ENCODE results near the gene CNIH2.
"Not testable (repeated sequence)": the region's sequence is repeated elsewhere in the genome, so short reads cannot be mapped to it uniquely, and the experiment has no call there.

CNIH2 gene

GRCh38 chr11:66277471-66278362 lies at the start of gene CNIH2:
Gene CNIH2 (plus strand): TSS chr11:66278175. CDS start chr11:66278457, 282 bp downstream.
- DNase-seq, result peak; percentile 42

- no peak for DNase-seq
Measured at GRCh38 chr11:66228521-66228920, 49.5 kb upstream of the CNIH2 start.

GRCh38 chr11:66230156-66230555 lies 47.8 kb upstream of the CNIH2 start:
- DNase-seq, result no peak

GRCh38 chr11:66230978-66231377 lies 47.0 kb upstream of the CNIH2 start:
- no peak for DNase-seq

- no peak for DNase-seq
Measured at GRCh38 chr11:66231561-66231960, 46.4 kb upstream of the CNIH2 start.

DNA sequence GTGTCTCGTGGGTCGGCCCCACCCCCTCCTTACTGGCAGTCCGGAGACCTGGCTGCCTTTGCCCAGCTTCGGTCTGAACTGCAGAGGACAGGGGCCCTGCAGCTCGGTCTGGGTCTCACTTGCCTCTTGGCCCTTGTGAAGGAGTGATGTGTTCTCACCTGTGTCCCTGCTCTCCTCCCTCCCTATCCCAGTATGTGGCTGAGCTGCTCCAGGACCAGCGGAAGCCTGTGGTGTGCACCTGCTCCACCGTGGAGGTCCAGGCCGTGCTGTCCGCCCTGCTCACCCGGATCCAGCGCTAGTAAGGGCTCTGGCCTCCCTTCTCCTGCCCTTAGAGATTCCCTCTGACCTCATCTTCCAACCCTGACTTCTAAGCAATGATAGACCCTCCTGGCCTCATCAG lies 45.2 kb upstream of the CNIH2 start:
- no peak for DNase-seq

- DNase-seq, result no peak
Measured at GRCh38 chr11:66233301-66233700, 44.7 kb upstream of the CNIH2 start.

DNA sequence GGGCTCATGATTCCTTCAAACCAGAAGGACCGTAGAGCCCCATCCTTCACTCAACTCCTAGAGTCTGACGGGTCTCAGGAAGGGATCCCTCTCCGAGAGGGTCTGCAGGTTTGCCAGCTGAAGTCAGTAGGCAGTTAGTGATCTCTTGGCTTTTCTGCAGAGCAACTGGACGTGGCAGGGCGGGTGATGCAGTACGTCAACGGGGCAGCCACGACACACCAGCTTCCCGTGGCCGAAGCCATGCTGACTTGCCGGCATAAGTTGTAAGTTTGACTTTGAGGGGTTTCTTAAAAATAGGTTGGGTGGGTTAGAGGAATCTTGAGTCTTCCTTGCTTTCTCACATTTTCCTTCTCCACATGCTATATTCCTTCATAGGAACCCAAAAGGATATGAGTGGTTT lies 42.8 kb upstream of the CNIH2 start:
- no peak for DNase-seq

DNA sequence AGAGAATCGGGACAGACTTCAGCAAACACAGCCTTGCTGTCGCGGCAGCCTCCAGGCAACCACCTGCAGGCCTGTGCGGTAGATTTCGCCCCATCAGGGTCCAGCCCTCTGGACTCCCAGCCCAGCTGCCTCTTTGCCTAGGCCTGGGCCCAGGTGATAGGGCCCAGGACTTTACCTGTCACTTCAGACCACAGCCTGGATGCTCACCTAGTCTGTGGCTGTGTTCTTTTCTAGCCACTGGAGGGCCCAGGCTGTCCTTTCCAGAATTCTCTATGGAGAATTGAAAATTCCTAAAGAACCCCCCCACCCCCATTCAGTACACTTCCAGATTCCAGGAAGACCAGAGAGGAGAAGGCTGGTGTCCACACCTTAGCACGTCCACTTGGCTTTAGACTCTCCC lies 40.1 kb upstream of the CNIH2 start:
- DNase-seq, result no peak

DNA sequence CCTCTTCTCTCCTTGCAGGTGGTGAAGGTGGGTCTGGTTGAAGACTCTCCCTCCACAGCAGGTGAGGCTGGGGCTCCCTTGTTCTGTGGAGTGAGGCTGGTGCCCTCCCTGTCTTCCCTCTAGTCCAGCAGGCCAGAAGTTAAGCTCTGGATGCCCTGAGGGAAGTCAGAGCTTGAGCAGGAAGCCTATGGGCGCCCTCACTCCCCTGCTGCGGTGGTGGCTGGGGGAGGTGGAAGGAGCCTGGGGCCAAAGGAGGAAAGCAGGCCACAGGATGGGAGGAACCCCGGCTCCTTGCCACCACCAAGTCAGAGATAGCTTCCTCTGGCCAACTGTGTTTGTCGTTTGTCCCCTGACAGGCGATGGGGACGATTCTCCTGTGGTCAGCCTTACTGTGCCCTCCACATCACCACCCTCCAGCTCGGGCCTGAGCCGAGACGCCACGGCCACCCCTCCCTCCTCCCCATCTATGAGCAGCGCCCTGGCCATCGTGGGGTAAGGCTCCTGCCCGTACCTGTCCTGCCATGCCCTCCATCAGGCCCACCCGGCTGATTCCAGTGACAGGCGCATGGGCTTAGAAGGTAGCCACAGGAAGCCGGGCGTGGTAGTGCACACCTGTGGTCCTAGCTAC lies 39.1 kb upstream of the CNIH2 start:
- DNase-seq, result no peak

- DNase-seq, result no peak
Measured at GRCh38 chr11:66239511-66239910, 38.5 kb upstream of the CNIH2 start.

DNA sequence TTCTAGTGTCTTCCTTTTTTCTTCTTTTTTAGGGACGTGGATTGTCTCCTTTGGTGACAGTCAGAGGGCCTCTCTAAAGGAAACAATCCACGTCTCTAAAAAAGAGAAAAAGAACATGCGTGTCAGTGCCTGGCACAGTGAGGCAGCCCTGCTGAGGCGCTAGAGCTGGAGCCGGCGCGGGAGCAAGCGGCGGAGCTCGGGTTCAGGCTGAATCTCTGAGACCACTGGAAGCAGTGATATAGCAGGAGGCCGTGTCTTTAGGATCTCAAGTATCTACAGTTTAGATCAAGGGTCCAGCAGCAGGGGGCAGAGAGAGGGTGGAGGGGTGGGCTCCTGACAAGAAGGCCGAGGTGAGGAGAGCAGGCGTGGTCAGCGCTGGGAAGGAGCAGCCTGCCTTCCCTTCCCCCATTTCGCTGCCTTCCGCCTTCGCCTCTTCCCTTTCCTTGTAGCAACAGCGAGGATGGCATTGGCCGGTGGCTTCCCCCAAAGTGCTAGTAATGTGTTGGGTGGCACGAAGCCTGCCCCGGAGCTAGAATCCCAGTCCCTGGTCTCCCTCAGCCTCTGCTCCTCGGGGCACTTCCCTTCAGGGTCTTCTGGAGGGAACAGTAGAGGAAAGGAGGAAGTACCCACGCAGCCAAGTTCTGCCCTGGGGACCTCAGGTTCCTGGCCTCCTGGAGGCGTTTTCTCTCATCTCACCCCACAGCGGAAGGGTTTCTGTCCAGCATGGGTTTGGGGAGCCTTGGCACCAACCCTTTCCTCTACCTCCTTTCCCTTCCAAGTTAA lies 37.8 kb upstream of the CNIH2 start:
- no peak for DNase-seq

DNA sequence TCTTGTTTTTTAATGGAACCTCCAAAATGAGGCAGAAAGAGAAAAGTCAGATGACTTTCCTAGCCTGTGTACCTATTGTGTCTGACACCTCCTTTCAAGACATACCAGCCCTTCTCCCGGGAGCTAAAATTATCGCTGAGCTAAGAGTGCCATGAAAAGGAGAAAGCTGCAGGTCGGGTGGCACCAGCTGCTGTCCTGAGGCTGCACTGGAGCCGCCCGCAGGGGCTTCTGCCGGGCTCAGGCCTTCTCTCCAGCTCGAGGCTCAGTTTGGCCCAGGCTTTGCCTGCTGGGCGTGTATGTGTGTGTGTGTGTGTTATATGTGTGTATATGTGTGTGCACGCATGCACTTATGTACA lies 37.2 kb upstream of the CNIH2 start:
- no peak for DNase-seq

GRCh38 chr11:66242095-66242765 lies 35.7 kb upstream of the CNIH2 start:
- no peak for DNase-seq

GRCh38 chr11:66243782-66244535 lies 34.0 kb upstream of the CNIH2 start:
- no peak for DNase-seq

- no peak for DNase-seq
Measured at GRCh38 chr11:66247295-66247694, 30.7 kb upstream of the CNIH2 start.

DNA sequence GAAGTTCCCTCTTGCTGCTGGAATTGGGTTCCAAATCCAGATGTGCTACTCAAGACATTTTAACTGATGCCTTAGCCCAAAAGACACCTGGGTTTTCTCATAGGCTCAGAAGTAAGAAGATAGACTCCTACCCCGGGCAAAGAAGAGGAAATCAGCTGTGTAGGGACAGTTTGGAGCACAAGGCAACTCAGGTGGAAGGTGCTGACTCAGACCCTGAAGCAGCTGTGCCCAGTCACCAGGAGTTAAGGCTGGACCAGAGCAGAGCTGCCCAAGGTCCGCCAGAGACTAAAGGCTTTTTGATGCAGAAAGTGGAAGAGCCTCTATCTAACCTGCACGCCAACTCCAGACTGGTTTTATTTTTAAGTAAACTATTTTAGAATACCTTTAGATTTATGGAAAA lies 30.2 kb upstream of the CNIH2 start:
- no peak for DNase-seq

- DNase-seq, result no peak
Measured at GRCh38 chr11:66248903-66249302, 29.1 kb upstream of the CNIH2 start.

- no peak for DNase-seq
Measured at GRCh38 chr11:66251809-66252208, 26.2 kb upstream of the CNIH2 start.

DNA sequence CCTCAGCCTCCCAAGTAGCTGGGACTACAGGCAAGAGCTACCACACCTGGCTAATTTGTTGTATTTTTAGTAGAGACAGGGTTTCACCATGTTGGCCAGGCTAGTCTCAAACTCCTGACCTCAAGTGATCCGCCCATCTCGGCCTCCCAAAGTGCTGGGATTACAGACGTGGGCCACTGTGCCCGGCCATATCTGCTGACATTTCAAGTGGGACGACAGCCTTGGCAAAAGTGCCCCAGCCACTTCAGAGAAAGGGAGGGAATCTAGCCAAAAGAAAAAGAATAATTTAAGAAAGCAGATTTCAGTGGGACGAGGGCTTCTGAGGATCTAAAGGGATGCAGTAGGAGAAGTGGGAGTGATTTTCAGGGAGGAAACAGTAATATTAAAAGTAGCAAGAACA lies 24.9 kb upstream of the CNIH2 start:
- not testable (repeated sequence) for DNase-seq

GRCh38 chr11:66258473-66258893 lies 19.5 kb upstream of the CNIH2 start:
- no peak for DNase-seq

GRCh38 chr11:66259225-66259624 lies 18.8 kb upstream of the CNIH2 start:
- no peak for DNase-seq
